NCI-H1105 treated with DMSO at 0.1 percent for 48 hours (cell line): ENCODE results near the gene MESP1.
A peak's percentile ranks its signal among the peaks of the same experiment; 100 is the strongest.

Experiments used
- DNase-seq: peaks from one replicate; lab custom pipeline; 2025; lab: John Stamatoyannopoulos, UW

MESP1 gene

GRCh38 chr15:89723031-89723430 is 28.0 kb downstream of the MESP1 start:
- no peak for DNase-seq

GRCh38 chr15:89714775-89715174 is 36.3 kb downstream of the MESP1 start:
- DNase-seq, result no peak

DNA sequence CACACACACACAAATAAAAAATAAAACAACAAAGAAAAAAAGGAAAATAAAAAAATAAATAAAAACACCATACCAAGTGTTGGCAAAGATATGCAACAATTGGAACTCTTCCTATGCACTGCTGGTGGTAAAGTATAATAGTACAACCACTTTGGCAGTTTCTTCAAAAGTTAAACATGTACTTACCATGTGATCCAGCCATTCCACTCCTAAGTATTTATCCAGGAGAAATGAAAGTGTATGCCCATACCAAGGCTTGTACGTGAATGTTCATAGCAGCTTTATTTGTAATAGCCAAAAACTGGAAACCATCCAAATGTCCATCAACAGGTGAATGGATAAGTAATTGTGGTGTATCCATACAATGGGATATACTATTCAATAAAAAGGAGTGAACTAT is 43.5 kb downstream of the MESP1 start:
- DNase-seq, result peak; percentile 16

DNA sequence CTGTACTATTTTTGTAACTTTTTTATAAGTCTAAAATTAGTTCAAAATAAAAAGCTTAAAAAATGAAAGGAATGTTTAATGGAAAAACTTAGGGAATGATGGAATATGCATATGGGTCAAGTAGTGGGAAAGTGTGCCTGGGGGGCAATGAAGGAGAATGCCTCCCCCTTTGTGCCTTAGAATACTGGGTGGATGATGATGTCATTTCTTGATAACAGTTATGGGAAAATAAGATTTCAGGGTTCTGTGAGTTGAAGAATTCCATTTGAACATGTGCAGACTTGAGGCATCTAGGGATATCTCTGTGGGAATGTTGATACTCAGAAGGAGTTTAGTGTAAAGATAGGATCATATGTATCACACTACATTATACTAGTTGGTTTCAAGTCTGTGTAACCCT is 46.6 kb downstream of the MESP1 start:
- DNase-seq, result no peak
